ENCODE results near the gene SALL4.
"Not testable (repeated sequence)": the region's sequence is repeated elsewhere in the genome, so short reads cannot be mapped to it uniquely, and the experiment has no call there.

SALL4 gene

GRCh38 chr20:51763965-51764602 lies 38.2 kb downstream of the SALL4 start:
- DNase-seq: no peak

DNA sequence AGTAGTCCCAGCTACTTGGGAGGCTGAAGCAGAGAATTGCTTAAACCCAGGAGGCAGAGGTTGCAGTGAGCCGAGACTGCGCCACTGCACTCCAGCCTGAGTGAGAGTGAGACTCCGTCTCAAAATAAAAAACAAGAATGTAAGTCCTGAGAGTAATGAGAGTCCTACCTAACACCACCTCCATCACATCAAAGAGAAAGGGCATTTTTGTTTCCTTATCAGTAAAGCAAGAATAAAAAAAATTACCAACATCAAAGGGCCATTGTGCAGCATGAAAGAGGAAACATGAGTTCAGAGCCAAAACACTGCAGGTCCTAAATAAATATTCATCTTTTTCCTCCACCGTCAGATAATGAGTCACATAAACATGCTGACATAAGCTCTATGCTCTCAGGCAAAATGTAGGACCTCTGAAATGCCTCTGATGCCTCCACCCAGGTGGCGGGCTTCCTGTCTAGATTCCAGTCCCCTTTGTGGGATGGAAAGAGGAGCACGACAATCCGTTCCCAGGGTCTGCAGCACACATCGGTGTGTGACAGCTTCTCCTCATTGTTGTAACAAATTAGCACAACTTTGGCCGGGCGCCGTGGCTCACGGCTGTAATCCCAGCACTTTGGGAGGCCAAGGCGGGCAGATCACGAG lies 41.3 kb downstream of the SALL4 start:
- no peak for DNase-seq

- no peak for DNase-seq
These were observed 42.4 kb downstream of the SALL4 start for GRCh38 chr20:51759769-51760510.

DNA sequence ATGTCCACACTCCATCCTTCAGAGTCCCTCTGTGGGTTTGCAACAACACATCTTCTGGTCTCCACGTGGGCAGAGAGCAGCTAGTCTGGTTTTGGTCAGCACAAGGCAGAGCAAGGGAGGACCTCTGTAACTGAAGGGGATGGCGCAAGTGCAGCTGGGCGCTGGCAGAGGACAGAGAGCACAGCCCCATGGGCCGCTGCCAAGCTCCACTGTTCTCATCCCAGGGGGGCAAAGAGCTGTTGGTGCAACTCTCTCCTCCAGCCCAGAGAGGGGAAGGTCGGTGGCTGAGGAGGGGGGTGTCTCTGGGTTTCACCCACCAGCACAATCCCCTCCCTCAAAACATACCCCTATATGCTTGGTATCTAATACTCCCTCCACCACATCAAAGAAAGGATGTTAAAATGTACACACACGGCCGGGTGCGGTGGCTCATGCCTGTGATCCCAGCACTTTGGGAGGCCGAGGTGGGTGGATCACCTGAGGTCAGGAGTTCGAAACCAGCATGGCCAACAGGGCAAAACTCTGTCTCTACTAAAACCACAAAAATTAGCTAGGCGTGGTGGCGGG lies 43.3 kb downstream of the SALL4 start:
- DNase-seq: no peak

DNA sequence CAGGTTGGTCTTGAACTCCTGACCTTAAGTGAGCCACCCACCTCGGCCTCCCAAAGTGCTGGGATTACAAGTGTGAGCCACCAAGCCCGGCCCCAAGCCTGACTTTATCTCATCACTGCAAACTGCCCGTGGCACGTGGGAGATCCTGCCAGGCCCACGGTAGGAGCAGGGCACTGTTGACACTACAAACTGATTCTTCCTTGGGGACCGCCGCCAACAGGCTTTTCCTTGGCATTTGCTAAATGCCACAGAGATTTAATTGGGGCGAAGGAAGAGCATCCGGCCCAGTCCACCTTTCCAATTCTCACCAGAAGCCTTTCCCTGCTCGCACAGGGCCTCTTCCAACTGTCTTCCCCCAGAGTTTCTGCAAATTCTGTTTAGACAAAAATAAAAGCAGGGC lies 45.1 kb downstream of the SALL4 start:
- DNase-seq: no peak

DNA sequence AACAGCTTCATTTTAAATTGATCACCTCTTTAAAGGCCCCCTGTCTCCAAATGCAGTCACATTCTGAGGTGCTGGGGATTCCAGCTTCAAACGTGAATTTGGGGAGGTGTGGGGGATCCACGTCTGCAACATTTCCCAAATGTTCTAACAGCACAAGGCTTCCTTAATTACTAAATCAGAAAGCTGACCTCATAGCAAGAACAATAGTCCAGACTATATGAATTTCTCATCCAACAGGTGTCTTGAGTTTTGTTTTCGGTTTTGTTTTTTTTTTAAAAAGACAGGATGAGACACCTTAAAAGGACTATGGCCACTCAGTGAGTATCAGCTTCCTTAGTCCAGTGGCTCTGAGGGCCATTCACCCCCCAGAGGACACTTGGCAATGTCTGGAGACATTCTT lies 45.7 kb downstream of the SALL4 start:
- no peak for DNase-seq

DNA sequence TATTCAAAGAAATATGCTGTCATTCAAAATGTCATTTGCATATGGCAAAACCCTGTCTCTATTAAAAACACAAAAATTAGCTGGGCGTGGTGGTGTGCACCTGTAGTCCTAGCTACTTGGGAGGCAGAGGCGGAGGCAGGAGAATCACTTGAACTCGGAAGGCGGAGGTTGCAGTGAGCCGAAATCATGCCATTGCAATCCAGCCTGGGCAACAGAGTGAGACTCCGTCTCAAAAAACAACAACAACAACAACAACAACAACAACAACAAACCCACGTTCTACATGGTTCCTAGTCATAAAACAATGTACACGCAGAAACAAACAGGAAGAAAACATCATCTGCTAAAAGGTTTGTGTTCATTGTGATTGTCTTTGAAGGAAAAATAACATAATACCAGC lies 49.1 kb downstream of the SALL4 start:
- DNase-seq: not testable (repeated sequence)

DNA sequence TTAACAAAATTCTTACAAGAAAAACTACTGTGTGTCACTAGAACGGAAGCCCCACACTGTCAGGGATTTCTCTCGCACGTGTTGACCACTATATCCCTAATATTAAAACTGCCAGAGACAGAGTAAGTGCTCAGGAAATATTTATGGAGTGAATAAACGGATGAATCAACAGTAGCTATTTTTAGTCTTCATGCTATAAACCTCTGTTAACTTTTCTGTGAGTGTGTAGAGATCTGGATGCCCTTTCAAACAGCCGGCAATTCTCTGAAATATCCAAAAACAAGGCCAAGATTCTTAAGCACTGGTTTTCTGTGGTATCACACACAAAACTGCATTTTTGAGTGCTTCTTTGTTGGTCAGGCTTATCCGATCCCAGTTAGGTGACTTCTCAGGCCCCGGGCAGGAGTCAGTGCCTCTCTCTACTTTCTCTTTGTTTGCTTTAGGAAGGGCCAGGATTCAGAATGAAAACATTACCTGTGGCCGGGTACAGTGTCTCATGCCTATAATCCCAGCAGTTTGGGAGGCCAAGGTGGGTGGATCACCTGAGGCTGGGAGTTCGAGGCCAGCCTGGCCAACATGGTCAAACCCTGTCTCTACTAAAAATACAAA lies 49.9 kb downstream of the SALL4 start:
- no peak for DNase-seq

- DNase-seq: no peak
These were observed 51.4 kb downstream of the SALL4 start for GRCh38 chr20:51750770-51751388.

GRCh38 chr20:51750037-51750769 lies 52.1 kb downstream of the SALL4 start:
- DNase-seq: no peak

GRCh38 chr20:51749674-51750036 lies 52.7 kb downstream of the SALL4 start:
- no peak for DNase-seq

GRCh38 chr20:51747182-51747911 lies 55.0 kb downstream of the SALL4 start:
- DNase-seq: no peak

GRCh38 chr20:51745804-51746203 lies 56.5 kb downstream of the SALL4 start:
- DNase-seq: no peak

- no peak for DNase-seq
These were observed 61.5 kb downstream of the SALL4 start for GRCh38 chr20:51740838-51741237.

- not testable (repeated sequence) for DNase-seq
These were observed 62.0 kb downstream of the SALL4 start for GRCh38 chr20:51740308-51740707.

DNA sequence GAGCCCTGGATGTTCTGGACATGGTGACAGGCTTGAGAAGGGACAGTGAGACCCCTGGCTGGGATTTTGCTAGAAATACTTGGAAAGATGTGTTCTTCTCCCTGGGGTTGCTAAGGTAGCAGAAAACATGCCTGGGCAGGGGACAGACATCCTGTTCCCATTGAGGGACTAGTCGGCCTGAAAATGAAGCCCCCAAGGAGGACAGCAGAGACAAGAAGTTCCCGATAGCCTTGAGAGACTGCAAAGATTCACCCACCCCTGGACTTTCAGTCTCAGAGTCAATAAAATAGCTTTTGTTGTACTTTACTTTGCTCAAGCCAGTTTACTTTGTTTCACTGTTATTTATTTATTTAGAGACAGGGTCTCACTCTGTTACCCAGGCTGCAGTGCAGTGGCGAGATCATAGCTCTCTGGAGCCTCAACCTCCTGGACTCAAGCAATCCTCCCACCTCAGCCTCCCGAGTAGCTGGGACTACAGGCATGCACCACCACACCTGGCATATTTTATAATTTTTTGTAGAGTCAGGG lies 62.5 kb downstream of the SALL4 start:
- DNase-seq: no peak

DNA sequence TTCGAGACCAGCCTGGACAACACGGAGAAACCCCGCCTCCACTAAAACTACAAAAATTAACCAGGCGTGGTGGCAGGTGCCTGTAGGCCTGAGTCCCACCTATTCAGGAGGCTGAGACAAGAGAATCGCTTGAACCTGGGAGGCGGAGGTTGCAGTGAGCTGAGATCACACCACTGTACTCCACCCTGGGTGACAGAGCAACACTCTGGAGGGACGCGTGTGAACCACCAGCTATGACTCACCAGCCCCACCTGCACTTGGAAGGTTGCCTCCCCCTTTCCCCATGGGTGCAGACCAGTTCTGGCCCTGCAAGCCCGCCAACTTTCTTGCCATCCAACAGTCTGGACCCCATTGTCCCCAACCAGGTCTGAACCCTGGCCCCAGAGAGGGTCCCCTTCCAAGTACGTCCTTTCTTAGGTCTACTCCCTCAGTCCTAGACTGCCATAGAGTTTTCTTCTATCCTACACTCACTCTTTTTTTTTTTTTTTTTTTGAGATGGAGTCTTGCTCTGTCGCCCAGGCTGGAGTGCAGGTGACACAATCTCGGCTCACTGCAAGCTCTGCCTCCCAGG lies 63.4 kb downstream of the SALL4 start:
- no peak for DNase-seq

DNA sequence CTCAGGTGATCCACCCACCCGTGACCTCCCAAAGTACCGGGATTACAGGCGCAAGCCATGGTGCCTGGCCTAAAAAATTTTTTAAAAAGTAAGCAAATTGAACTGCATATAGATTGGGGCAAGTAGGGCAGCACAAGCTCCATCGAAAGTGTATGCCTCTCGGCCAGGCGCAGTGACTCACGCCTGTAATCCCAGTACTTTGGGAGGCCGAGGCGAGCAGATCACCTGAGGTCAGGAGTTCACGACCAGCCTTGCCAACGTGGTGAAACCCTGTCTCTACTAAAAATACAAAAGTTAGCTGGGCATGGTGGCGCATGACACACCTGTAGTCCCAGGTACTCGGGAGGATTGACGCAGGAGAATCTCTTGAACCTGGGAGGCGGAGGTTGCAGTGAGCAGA lies 64.1 kb downstream of the SALL4 start:
- DNase-seq: not testable (repeated sequence)

GRCh38 chr20:51736947-51737346 lies 65.4 kb downstream of the SALL4 start:
- DNase-seq: no peak

GRCh38 chr20:51735728-51736600 lies 66.4 kb downstream of the SALL4 start:
- DNase-seq: no peak
